ENCODE measurements around the gene ZNF543. TPM values are rescaled to one million over a fixed set of nuclear protein-coding genes. Genes with fewer than 3 reads are reported as not detected.

ZNF543 gene
- 1.9 TPM for polyA plus RNA-seq (2013, experiment 1 of 2)
- 2.2 TPM for polyA plus RNA-seq (2013, experiment 2 of 2)

DNA sequence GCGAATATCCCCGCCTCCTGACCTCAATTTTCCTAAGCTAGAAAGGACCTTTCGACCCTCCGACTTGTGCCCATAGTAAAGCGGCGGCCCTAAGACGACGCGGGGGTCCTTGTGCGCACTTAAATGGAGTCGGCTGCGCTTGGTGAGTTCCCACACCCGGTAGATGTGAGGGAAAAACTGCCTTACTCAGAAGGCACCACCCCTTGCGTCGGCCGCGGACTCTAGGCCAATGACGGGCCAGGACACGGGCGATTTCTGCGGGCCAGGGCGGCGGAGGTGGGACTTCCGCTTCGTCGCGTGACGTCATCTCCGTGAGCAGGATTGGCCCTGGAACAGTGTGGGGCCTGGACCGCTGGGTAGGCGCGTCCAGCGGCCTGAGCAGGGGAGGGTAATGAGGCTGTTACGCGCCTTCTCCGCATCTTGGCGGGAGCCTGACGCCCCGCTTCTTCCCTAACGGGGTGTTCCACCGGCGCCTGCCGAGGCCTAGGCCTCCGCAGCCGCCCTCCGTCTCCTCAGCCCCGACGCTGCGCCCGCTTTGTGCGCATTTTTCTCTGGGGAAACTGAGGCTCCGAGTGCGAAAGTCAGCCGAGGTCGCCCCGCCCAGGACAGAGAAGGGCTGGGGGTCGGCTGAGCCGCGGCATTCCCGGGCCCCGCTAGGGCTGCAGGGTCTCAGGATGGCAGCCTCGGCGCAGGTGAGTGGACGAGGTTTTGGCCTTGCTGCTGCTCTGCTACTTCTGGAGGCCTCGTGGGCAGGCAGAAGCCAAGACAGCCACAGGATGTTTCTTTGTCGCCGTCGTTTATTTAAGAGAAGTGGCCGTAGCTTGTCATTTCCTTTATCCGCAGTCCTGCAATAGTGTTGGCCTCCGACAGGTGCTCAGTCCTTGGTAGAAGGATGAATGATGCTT is at the start of gene ZNF543:
ZNF543 (plus strand) TSS at position 293 of the 905 bp plus-strand sequence; CDS start at position 675, 382 bp downstream.
- Histone ChIP-seq H3K4me3 (ENCODE audit: insufficient read depth in 1 of 2, low read depth in 1 of 2, low read length in 2 of 2) (peak within 1 kb of the TSS; percentile 80 to 100), H2BK120ac (ENCODE audit: low read depth, low read length) (no peak within 1 kb of the TSS), H3K9me3 (ENCODE audit: control insufficient read depth, low read length) (no peaks in the 10 kb centered on the region), H2BK15ac (ENCODE audit: low read depth, poor library complexity, severe bottlenecking) (peak within 1 kb of the TSS; percentile 2), H3K18ac (ENCODE audit: low read depth in 1 of 2, low read length in 2 of 2) (peak within 1 kb of the TSS; percentile 40 to 93), H2AK5ac (ENCODE audit: low read length, severe bottlenecking) (peak within 1 kb of the TSS; percentile 21), H3K23ac (ENCODE audit: low read length in 2 of 2) (no peak within 1 kb of the TSS), H3K27me3 (ENCODE audit: control insufficient read depth in 1 of 2, insufficient read depth in 1 of 2, low read length in 2 of 2) (peaks cover 0 to 7% of the 10 kb centered on the region in 2 experiments), H3K36me3 (ENCODE audit: control insufficient read depth in 1 of 2, insufficient read depth in 2 of 2, low read depth in 1 of 2, low read length in 2 of 2) (peaks cover 14 to 22% of the 10 kb centered on the region in 2 experiments), H2BK12ac (ENCODE audit: low read length in 2 of 2) (no peak within 1 kb of the TSS), H2BK5ac (ENCODE audit: low read depth, low read length, poor library complexity, severe bottlenecking) (peak within 1 kb of the TSS; percentile 3), H3K4me2 (ENCODE audit: low read length, poor library complexity, severe bottlenecking) (peak within 1 kb of the TSS; percentile 80), H3K4me1 (ENCODE audit: control insufficient read depth, insufficient read depth, low read depth, low read length) (peaks cover 9% of the 10 kb centered on the region), H4K8ac (ENCODE audit: low read length) (peak within 1 kb of the TSS; percentile 94), H3K79me1 (replicated peaks; ENCODE audit: low read length, poor library complexity, severe bottlenecking) (peaks cover 22% of the 10 kb centered on the region), H2AFZ (ENCODE audit: low read depth, low read length) (peak within 1 kb of the TSS; percentile 94), H3K9ac (ENCODE audit: low read length) (peak within 1 kb of the TSS; percentile 97), H3K4ac (ENCODE audit: low read depth in 1 of 2, low read length in 2 of 2) (peak within 1 kb of the TSS; percentile 58 to 86), H3K14ac (ENCODE audit: low read length in 2 of 2) (peak within 1 kb of the TSS in 1 of 2 experiments; percentile 94), H4K91ac (ENCODE audit: low read length) (peak within 1 kb of the TSS; percentile 6), H3K27ac (ENCODE audit: low read length, poor library complexity, severe bottlenecking) (peak within 1 kb of the TSS; percentile 76)
- DNase-seq = peak; percentile 97
- WGBS = 1% methylated on average over 71 of the region's 71 CpGs

- H3K4me2 ChIP-seq (ENCODE audit: low read length, poor library complexity, severe bottlenecking) = no peak overlapping the region
- no peak overlapping the region for H3K23ac ChIP-seq (ENCODE audit: low read length in 2 of 2)
- H2BK5ac ChIP-seq (ENCODE audit: low read depth, low read length, poor library complexity, severe bottlenecking) = no peak overlapping the region
- H4K8ac ChIP-seq (ENCODE audit: low read length) = no peak overlapping the region
- no peak overlapping the region for H2BK120ac ChIP-seq (ENCODE audit: low read depth, low read length)
- no peak overlapping the region for H3K27ac ChIP-seq (ENCODE audit: low read length, poor library complexity, severe bottlenecking)
- no peak overlapping the region for H3K18ac ChIP-seq (ENCODE audit: low read depth in 1 of 2, low read length in 2 of 2)
- no peak overlapping the region for H3K14ac ChIP-seq (ENCODE audit: low read length in 2 of 2)
- H2BK12ac ChIP-seq (ENCODE audit: low read length in 2 of 2) = no peak overlapping the region
- no peaks in the 10 kb centered on the region for H3K79me1 ChIP-seq (replicated peaks; ENCODE audit: low read length, poor library complexity, severe bottlenecking)
- peaks cover 4% of the 10 kb centered on the region for H3K4me1 ChIP-seq (ENCODE audit: control insufficient read depth, insufficient read depth, low read depth, low read length)
- 96% methylated on average over 6 of the region's 8 CpGs for WGBS
- H2AK5ac ChIP-seq (ENCODE audit: low read length, severe bottlenecking) = no peak overlapping the region
- H4K91ac ChIP-seq (ENCODE audit: low read length) = no peak overlapping the region
- H3K36me3 ChIP-seq (ENCODE audit: control insufficient read depth in 1 of 2, insufficient read depth in 2 of 2, low read depth in 1 of 2, low read length in 2 of 2) = peaks cover 0 to 18% of the 10 kb centered on the region in 2 experiments
- H3K4me3 ChIP-seq (ENCODE audit: insufficient read depth in 1 of 2, low read depth in 1 of 2, low read length in 2 of 2) = no peak overlapping the region
- no peaks in the 10 kb centered on the region for H3K27me3 ChIP-seq (ENCODE audit: control insufficient read depth in 1 of 2, insufficient read depth in 1 of 2, low read length in 2 of 2)
- no peaks in the 10 kb centered on the region for H3K9me3 ChIP-seq (ENCODE audit: control insufficient read depth, low read length)
- H3K9ac ChIP-seq (ENCODE audit: low read length) = no peak overlapping the region
- no peak for DNase-seq
- no peak overlapping the region for H2BK15ac ChIP-seq (ENCODE audit: low read depth, poor library complexity, severe bottlenecking)
- H3K4ac ChIP-seq (ENCODE audit: low read depth in 1 of 2, low read length in 2 of 2) = no peak overlapping the region
- H2AFZ ChIP-seq (ENCODE audit: low read depth, low read length) = no peak overlapping the region
These were observed 49.0 kb upstream of the ZNF543 start for GRCh38 chr19:57271280-57271679.

GRCh38 chr19:57273014-57273413 is 47.3 kb upstream of the ZNF543 start:
- H2BK12ac ChIP-seq (ENCODE audit: low read length in 2 of 2) = no peak overlapping the region
- DNase-seq = no peak
- peaks cover 1% of the 10 kb centered on the region for H3K4me1 ChIP-seq (ENCODE audit: control insufficient read depth, insufficient read depth, low read depth, low read length)
- no peak overlapping the region for H3K4me2 ChIP-seq (ENCODE audit: low read length, poor library complexity, severe bottlenecking)
- H3K18ac ChIP-seq (ENCODE audit: low read depth in 1 of 2, low read length in 2 of 2) = no peak overlapping the region
- H2BK15ac ChIP-seq (ENCODE audit: low read depth, poor library complexity, severe bottlenecking) = no peak overlapping the region
- no peaks in the 10 kb centered on the region for H3K27me3 ChIP-seq (ENCODE audit: control insufficient read depth in 1 of 2, insufficient read depth in 1 of 2, low read length in 2 of 2)
- no peak overlapping the region for H3K27ac ChIP-seq (ENCODE audit: low read length, poor library complexity, severe bottlenecking)
- H3K36me3 ChIP-seq (ENCODE audit: control insufficient read depth in 1 of 2, insufficient read depth in 2 of 2, low read depth in 1 of 2, low read length in 2 of 2) = peaks cover 0 to 8% of the 10 kb centered on the region in 2 experiments
- H4K8ac ChIP-seq (ENCODE audit: low read length) = no peak overlapping the region
- WGBS = no CpG with 5 or more reads among the region's 1 CpG
- no peak overlapping the region for H2BK5ac ChIP-seq (ENCODE audit: low read depth, low read length, poor library complexity, severe bottlenecking)
- no peak overlapping the region for H3K14ac ChIP-seq (ENCODE audit: low read length in 2 of 2)
- H3K4ac ChIP-seq (ENCODE audit: low read depth in 1 of 2, low read length in 2 of 2) = no peak overlapping the region
- peaks cover 1% of the 10 kb centered on the region for H3K79me1 ChIP-seq (replicated peaks; ENCODE audit: low read length, poor library complexity, severe bottlenecking)
- H3K4me3 ChIP-seq (ENCODE audit: insufficient read depth in 1 of 2, low read depth in 1 of 2, low read length in 2 of 2) = no peak overlapping the region
- H3K23ac ChIP-seq (ENCODE audit: low read length in 2 of 2) = no peak overlapping the region
- no peak overlapping the region for H3K9ac ChIP-seq (ENCODE audit: low read length)
- H3K9me3 ChIP-seq (ENCODE audit: control insufficient read depth, low read length) = no peaks in the 10 kb centered on the region
- H4K91ac ChIP-seq (ENCODE audit: low read length) = no peak overlapping the region
- peak overlapping the region; percentile 62 for H2AK5ac ChIP-seq (ENCODE audit: low read length, severe bottlenecking)
- no peak overlapping the region for H2AFZ ChIP-seq (ENCODE audit: low read depth, low read length)
- no peak overlapping the region for H2BK120ac ChIP-seq (ENCODE audit: low read depth, low read length)

DNA sequence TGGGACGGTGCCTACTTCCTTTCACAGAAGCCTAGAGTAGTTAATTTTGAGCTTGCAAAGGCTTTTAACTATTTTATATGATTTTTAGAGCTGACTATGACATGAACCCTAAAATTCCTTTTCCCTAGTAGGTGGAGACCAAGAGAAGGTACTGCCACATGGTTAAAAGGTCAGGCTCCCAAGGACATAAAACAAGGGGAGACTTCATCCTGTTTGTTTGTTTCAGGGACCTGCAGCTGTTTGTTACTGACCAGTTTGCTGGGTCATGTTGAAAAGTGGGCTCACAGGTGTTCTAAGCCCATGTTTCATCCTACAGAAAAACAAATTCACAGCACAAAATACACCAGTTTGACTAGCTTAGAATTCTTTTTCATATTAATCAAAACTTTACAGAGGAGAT is 43.8 kb upstream of the ZNF543 start:
- no peak overlapping the region for H2BK120ac ChIP-seq (ENCODE audit: low read depth, low read length)
- H3K9me3 ChIP-seq (ENCODE audit: control insufficient read depth, low read length) = no peaks in the 10 kb centered on the region
- H2AK5ac ChIP-seq (ENCODE audit: low read length, severe bottlenecking) = no peak overlapping the region
- H3K9ac ChIP-seq (ENCODE audit: low read length) = no peak overlapping the region
- H3K23ac ChIP-seq (ENCODE audit: low read length in 2 of 2) = no peak overlapping the region
- H3K4me2 ChIP-seq (ENCODE audit: low read length, poor library complexity, severe bottlenecking) = no peak overlapping the region
- no peak overlapping the region for H3K4me3 ChIP-seq (ENCODE audit: insufficient read depth in 1 of 2, low read depth in 1 of 2, low read length in 2 of 2)
- H3K27me3 ChIP-seq (ENCODE audit: control insufficient read depth in 1 of 2, insufficient read depth in 1 of 2, low read length in 2 of 2) = no peaks in the 10 kb centered on the region
- H2BK5ac ChIP-seq (ENCODE audit: low read depth, low read length, poor library complexity, severe bottlenecking) = no peak overlapping the region
- no peak for DNase-seq
- no peak overlapping the region for H3K18ac ChIP-seq (ENCODE audit: low read depth in 1 of 2, low read length in 2 of 2)
- H2AFZ ChIP-seq (ENCODE audit: low read depth, low read length) = no peak overlapping the region
- peaks cover 2% of the 10 kb centered on the region for H3K4me1 ChIP-seq (ENCODE audit: control insufficient read depth, insufficient read depth, low read depth, low read length)
- H3K36me3 ChIP-seq (ENCODE audit: control insufficient read depth in 1 of 2, insufficient read depth in 2 of 2, low read depth in 1 of 2, low read length in 2 of 2) = peaks cover 0 to 8% of the 10 kb centered on the region in 2 experiments
- no peak overlapping the region for H2BK12ac ChIP-seq (ENCODE audit: low read length in 2 of 2)
- peaks cover 3% of the 10 kb centered on the region for H3K79me1 ChIP-seq (replicated peaks; ENCODE audit: low read length, poor library complexity, severe bottlenecking)
- H3K27ac ChIP-seq (ENCODE audit: low read length, poor library complexity, severe bottlenecking) = no peak overlapping the region
- no peak overlapping the region for H4K8ac ChIP-seq (ENCODE audit: low read length)
- no peak overlapping the region for H3K4ac ChIP-seq (ENCODE audit: low read depth in 1 of 2, low read length in 2 of 2)
- no peak overlapping the region for H3K14ac ChIP-seq (ENCODE audit: low read length in 2 of 2)
- 100% methylated on average over 1 of the region's 1 CpG for WGBS
- H4K91ac ChIP-seq (ENCODE audit: low read length) = no peak overlapping the region
- H2BK15ac ChIP-seq (ENCODE audit: low read depth, poor library complexity, severe bottlenecking) = no peak overlapping the region
